GM18909 (cell line): ENCODE data around the gene RPLP2.

Source experiments
- ATAC-seq: cut with Tn5 transposase; IDR thresholded peaks from one replicate; pipeline ENCODE4 v1.9.1; 2021; ENCODE audit warnings: mild to moderate bottlenecking; ENCODE audit not compliant: unreplicated experiment, poor library complexity

Gene RPLP2

GRCh38 chr11:773425-773824 is 36.3 kb upstream of the RPLP2 start:
- ATAC-seq, result no peak

DNA sequence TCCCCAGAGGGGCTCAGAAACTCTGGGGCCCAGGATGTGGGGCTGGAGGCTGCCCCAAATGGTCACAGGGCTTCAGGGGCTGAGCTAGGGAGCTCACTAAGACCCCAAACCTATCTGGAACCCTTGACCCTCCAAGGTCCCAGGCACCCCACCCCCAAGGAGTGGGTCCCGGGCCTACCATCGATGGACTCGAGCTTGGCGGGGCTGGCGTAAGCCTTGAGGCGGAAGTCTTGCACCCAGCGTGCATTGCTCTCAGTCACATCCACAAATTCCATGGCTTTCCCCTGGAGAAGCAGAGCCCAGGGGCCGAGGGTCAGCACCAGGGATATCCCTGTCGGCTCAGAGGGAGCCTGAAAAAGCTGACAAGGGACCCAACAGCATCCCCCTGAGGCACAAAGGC is 35.9 kb upstream of the RPLP2 start:
- no peak for ATAC-seq

GRCh38 chr11:774873-775592 is 34.7 kb upstream of the RPLP2 start:
- no peak for ATAC-seq

DNA sequence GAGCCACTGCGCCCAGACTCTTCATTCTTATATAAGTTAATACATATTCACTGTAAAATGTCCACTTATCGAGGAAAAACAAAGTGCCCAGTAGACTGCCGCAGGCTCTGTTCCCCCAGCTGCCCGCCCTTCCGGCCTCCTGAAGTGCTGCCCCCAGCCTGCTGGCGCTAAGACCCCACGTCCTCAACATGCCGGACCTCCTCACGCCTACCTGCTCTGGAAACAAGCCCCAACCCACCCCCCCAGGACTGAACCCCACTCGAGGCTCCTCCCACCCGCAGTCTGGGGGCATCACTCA is 33.6 kb upstream of the RPLP2 start:
- no peak for ATAC-seq

GRCh38 chr11:776561-777287 is 33.0 kb upstream of the RPLP2 start:
- peak; percentile 35 for ATAC-seq

DNA sequence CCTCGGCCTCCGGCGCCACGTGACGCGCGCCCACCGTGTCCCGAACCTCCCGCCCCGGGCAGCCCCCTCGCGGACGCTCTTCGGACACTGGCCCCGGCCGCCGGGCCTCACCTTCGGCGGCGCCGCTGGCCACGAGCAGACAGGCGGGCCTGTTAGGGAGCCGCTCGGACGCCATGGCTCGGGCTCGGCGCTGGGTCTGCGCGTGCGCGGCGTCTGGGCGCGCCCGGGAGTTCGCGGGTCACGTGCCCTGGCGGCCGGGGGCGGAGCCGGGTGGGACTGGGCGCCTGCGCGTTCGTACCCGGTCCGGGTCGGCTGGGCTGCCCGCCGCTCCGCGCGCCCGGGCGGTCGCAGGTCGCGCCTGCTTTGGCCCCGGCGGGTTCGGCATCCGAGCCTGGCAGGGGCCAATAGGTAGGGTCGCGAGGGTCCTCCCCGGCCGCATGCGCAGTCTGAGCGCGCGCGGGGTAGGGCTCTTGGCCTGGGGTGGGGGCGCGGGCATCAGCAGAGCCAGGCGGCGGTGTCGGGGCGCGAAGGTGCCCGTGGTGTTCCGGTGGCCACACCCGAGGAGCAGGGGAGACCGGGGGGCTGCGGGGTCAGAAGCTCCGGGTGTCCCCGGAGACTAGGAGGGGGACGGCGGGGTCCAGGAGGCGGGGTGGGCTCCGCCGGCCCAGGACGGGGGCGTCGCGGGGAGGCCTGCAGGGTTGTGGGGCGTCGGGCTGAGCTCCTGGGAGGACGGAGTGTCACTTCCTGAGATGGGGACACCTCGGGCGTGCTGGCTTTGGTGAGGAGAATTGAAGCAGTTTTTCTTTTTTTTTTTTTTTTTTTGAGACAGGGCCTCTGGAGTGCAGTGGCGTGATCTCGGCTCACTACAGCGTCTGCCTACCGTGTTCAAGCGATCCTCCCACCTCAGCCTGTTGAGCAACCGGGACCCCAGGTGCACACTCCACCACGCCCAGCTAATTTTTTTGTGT is 32.2 kb upstream of the RPLP2 start, which contains the start of gene GATD1:
Gene GATD1 (minus strand): TSS at position 200 of the 968 bp plus-strand sequence. CDS start 25 bp downstream, at position 175.
- peak; percentile 82 for ATAC-seq

DNA sequence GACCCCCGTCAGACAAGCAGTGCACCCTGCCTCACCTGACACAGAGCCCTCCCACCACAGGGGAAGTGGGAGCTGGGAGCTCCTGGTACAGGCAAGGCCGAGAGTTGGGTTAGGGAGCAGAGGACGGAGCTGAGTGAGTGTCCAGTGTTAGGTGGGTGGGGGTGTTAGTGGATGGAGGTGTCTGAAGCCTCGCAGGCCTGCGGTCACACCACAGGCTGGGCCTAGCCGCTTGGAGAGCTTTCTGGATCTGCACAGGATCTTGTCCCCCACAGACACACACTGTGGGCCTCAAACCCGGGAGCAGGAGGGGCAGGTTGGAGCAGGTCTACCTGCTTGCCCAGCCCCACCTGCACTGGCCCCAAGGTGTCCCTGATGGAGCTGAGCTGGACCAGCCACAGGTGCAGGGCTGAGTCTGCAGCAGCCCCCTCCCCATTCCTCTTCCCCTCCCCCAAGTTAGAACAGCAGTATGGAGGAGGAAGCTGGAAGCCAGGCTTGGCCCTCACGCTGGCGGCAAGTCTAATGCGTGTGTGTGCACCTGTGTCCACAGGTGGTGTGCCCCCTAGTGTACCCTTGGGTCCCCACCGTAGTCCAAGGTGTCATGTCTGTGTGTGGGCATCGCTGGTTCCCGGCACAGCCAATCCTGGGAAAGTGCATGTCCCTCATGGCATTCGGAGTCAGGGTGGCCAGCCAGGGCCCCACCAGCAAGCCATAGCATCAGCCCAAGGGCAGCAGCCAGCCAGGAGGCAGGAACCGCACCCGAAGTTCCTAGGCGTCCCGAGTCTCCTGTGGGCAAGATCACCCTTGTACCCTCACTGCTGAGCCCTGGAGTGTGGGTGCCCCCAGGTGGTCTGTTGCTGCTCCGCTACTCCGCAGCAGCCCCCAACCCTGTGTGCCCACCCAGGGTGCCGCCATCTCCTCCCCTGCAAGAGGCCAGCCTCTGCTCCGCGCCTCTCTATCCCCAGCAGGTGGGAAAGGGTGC is 30.5 kb upstream of the RPLP2 start:
- ATAC-seq, result no peak

DNA sequence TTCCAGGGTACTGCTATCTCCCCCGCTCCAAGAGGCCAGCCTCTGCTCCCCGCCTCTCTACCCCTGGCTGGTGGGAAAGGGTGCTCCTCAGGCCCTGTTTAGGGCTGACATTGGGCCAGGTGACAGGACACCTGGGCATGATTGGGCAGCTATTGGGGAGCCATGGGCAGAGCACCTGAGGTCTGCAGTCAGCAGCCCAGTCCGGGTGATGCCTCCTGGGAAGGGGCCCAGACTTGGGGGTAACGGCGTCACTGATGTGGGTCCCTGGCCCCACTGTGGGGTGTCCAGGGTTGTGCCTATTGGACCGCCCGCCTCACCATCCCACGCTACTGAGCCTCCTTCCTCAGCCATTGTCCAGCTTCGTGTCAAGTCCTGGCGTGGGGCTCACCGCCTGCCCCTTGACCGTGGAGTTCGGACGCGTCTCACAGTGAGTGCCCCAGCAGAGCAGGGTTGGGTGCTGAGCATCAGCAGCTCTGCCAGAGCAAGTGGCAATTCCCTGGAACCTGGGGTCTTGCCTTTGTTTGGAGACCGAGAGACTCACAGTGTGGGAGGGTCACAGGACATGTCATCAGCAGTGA is 29.7 kb upstream of the RPLP2 start:
- no peak for ATAC-seq

GRCh38 chr11:782264-783174 is 27.2 kb upstream of the RPLP2 start:
- ATAC-seq, result no peak

- ATAC-seq, result no peak
Observed at GRCh38 chr11:783581-784015, 26.2 kb upstream of the RPLP2 start.

GRCh38 chr11:786235-787083 is 23.3 kb upstream of the RPLP2 start:
- no peak for ATAC-seq

DNA sequence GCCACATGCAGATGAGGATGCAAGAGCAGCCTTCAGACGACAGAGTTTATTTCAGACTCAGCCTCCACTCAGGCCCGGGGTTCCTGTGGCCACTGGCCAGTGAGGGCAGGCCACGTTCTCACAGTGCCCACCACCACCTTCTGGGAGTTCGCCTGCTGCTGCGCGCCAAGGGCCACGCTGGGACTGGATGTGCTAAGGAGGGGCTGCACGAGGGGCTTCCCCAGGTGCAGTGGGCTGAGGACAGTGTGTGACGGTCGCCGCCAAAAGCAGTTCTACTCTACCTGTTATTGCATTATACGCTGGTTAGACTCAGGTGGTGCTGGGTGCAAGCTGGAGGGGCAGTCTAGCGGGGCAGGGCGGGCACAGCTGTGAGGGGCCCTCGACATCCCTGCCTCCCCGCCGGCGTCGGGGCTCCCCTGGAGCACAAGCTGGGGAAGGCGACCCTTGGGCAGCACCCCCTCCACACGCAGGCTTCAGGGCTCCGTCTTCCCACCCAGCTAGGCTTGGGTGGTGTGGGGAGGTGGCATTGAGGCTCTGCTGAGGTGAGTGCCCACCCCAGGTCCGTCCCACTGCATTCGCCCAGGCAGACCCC is 22.6 kb upstream of the RPLP2 start:
- no peak for ATAC-seq

DNA sequence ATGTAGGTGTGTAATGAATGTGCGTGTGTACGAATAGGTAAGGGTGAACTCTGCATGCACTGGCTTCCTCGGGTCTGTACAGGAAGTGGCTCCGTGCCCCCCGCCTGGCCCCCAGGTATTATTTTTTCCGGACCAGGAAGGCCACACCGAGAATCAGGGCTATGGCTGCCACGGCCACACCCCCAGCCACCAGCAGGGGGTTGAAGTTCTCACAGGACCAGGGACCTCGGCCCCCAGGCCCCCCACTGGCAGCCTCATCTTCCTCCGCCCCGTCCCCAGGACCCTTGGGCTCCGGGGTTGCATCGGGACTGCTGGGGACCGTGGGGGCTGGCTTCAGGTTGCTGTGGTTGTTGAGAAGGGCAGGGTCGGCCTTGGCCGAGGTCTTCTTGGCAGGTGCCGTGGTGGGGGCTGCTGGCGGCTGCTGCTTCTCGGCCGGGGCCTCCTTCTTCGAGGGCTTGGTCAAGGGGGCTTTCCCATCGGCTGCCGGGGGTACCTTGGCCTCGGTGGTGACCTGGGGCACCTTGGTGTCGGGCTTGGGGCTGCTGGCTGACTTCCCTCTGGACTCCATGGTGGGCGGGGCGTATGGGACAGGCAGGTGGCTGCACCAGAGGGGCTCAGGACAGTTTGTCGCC is 21.6 kb upstream of the RPLP2 start:
- no peak for ATAC-seq

DNA sequence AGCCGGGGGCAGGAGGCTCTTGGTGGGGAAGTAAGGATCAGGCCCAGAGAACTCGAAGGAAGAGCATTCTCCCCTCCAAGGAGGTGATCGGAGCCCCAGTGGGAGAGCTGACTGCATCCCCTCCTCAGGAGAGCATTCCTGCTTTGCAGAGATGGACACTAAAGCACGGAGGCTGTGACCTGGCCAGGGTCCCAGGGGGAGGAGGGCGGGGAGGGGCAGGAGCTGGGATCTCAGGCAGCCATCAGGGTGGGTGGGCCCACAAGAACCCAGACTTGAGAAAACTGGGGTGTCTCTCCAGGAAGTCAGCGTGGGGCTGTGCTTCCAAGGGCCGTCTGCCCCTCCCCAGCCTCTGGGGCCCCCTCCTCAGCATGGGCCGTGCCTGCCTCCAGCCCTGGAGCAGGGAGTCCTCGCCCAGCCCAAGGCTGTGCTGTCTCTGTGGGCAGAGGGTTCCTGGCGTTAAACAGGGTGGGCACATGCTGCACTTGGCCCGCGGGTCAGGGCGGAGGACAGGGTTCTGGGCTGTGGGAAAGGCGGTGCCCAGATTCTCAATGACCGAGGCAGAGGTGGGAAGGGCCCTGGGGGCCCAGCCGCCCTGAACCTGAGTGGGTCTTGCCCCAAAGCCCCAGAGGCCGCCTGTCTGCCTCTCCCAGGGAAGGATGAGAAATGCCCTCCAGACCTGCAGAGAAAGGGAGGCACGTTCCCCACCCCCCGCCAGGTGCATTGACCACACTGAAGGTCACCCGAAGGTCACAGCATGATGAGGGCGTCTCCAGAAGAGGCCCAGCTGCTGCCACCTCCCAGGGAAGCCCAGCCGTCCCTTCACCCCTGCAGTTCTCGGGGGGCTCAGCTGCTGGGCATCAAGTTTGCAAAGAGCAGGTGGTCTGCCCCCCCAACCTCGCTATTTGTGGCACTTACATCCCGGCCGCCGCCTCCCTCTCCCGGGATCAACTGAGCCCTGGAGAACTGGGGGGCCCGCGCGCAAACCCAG is 20.5 kb upstream of the RPLP2 start:
- no peak for ATAC-seq

- no peak for ATAC-seq
Observed at GRCh38 chr11:789943-790342, 19.8 kb upstream of the RPLP2 start, which contains the start of gene CEND1. Gene CEND1 (minus strand): TSS chr11:790090. CDS start chr11:788576, 1,514 bp downstream.
